ENCODE data around the gene MYMX.

Gene MYMX

GRCh38 chr6:44260011-44260410, 43.3 kb downstream of the MYMX start:
- no peak for DNase-seq (ENCODE audit: extremely low spot score, insufficient read length, low read depth)
- FAIRE-seq: no peak

GRCh38 chr6:44260451-44261297, 43.9 kb downstream of the MYMX start:
- FAIRE-seq (peak; percentile 72), DNase-seq (ENCODE audit: extremely low spot score, insufficient read length, low read depth) (no peak)

- DNase-seq (ENCODE audit: extremely low spot score, insufficient read length, low read depth) (no peak), FAIRE-seq (no peak)
Observed at GRCh38 chr6:44261581-44261980, 44.9 kb downstream of the MYMX start.

GRCh38 chr6:44262467-44263353, 46.0 kb downstream of the MYMX start:
- FAIRE-seq (no peak), DNase-seq (ENCODE audit: extremely low spot score, insufficient read length, low read depth) (no peak)

GRCh38 chr6:44263354-44264100, 46.8 kb downstream of the MYMX start:
- DNase-seq (ENCODE audit: extremely low spot score, insufficient read length, low read depth) (no peak), FAIRE-seq (peak; percentile 83)

- DNase-seq (ENCODE audit: extremely low spot score, insufficient read length, low read depth): peak; percentile 58
- peak; percentile 70 for FAIRE-seq
Observed at GRCh38 chr6:44264154-44265006, 47.7 kb downstream of the MYMX start.

- FAIRE-seq (peak; percentile 52), DNase-seq (ENCODE audit: extremely low spot score, insufficient read length, low read depth) (peak; percentile 72)
Observed at GRCh38 chr6:44265007-44265721, 48.4 kb downstream of the MYMX start, which contains the start of gene NFKBIE. Gene NFKBIE, minus strand, starts transcription at chr6:44265551. Its CDS starts 205 bp downstream, at chr6:44265346.

- DNase-seq (ENCODE audit: extremely low spot score, insufficient read length, low read depth) (no peak), FAIRE-seq (peak; percentile 80)
Observed at GRCh38 chr6:44265722-44266233, 49.1 kb downstream of the MYMX start.

GRCh38 chr6:44266347-44266746, 49.6 kb downstream of the MYMX start:
- FAIRE-seq (peak; percentile 89), DNase-seq (ENCODE audit: extremely low spot score, insufficient read length, low read depth) (peak; percentile 46)

GRCh38 chr6:44267252-44267651, 50.5 kb downstream of the MYMX start:
- DNase-seq (ENCODE audit: extremely low spot score, insufficient read length, low read depth): no peak
- no peak for FAIRE-seq
